HAP-1 (cell line): ENCODE data around the gene ASF1B.

ENCODE experiments used
- DNase-seq, 2 experiments: peaks; one replicate each; pipeline ENCODE4 v3.0.0-alpha.2; 2016 to 2020; ENCODE audit warnings: low spot score in 2 of 2
- H3K27me3 ChIP-seq: fragments of 250-450 bp; sonication (Bioruptor Pico); 2 replicates; pipeline ENCODE4 v1.5.1; 2020; ENCODE audit warnings: low read depth, mild to moderate bottlenecking, moderate library complexity
- H3K36me3 ChIP-seq: fragments of 250-450 bp; sonication (Bioruptor Pico); replicated peaks from 2 replicates; pipeline ENCODE4 v1.5.1; 2020; ENCODE audit warnings: mild to moderate bottlenecking
- H3K4me1 ChIP-seq: fragments of 250-450 bp; sonication (Bioruptor Pico); 2 replicates; pipeline ENCODE4 v1.5.1; 2020; ENCODE audit warnings: mild to moderate bottlenecking
- H3K4me3 ChIP-seq: fragments of 250-450 bp; sonication (Bioruptor Pico); 2 replicates; pipeline ENCODE4 v1.5.1; 2020; ENCODE audit warnings: mild to moderate bottlenecking, moderate library complexity
- H3K9me3 ChIP-seq: fragments of 250-450 bp; sonication (Bioruptor Pico); 2 replicates; pipeline ENCODE4 v1.5.1; 2020; ENCODE audit warnings: mild to moderate bottlenecking, moderate library complexity
- in situ Hi-C: fragments of 300-500 bp; cut with MboI; formaldehyde crosslinking; loops from 3 replicates; pipeline ENCODE4 v1.14.3; 2020; ENCODE audit warnings: low sequenced_read_pairs, inconsistent platforms, mixed read lengths

The ASF1B gene

GRCh38 chr19:14088634-14089411 is 47.6 kb downstream of the ASF1B start:
- in situ Hi-C loops = no loop called here
- Histone ChIP-seq H3K9me3 (peaks cover 6% of the 10 kb centered on the region; the same call in 1 of the 2 replicates), H3K4me1 (peaks cover 2% of the 10 kb centered on the region; the same call in 1 of the 2 replicates), H3K4me3 (peak overlapping the region; percentile 38), H3K36me3 (peaks cover 13% of the 10 kb centered on the region), H3K27me3 (no peaks in the 10 kb centered on the region)
- DNase-seq = no peak

GRCh38 chr19:14086098-14086497 is 50.3 kb downstream of the ASF1B start:
- in situ Hi-C loops = no loop called here
- no peak for DNase-seq
- Histone ChIP-seq H3K36me3 (peaks cover 13% of the 10 kb centered on the region), H3K4me3 (no peak overlapping the region), H3K27me3 (no peaks in the 10 kb centered on the region), H3K9me3 (no peaks in the 10 kb centered on the region), H3K4me1 (no peaks in the 10 kb centered on the region; the same call in none of the 2 replicates)

DNA sequence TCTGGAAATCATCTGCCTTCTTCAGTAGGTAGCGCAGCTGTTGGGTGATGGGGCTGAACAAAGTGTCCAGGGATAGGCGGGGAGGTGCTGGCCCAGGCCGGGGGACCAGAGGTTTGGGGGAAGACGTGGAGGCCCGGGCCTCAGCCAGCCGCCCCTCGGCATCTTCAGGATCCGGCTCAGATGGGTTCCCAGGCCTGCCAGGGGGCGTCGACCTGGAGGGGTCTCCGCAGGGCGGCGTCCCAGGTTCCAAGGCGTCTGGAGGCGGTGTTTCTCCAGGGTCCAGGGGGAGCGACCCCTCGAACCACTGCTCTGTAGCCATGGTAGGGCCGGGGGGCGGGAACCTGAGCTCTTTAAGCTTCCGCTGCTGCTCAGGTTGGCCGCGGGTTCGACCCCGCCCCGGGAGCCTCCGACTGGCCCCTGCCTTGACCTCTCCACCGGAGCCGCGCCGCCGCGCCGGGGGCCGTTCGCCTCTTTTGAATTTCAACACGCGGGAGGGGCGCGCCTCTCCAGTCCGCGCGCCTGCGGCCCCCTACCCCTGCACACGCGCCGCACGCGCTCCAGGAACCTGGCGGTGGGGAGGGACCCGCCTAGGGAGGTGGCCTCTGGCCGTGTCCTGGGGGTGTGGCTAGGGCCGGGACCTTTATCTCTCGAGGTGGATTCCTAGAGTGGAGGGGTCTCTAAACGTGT is 50.9 kb downstream of the ASF1B start, which contains the start of gene C19orf67:
TSS of gene C19orf67 (minus strand) at position 475 of the 687 bp plus-strand sequence. CDS start at position 319, 156 bp downstream.
- Histone ChIP-seq H3K27me3 (no peaks in the 10 kb centered on the region), H3K4me3 (no peak within 1 kb of the TSS), H3K4me1 (peaks cover 1% of the 10 kb centered on the region), H3K9me3 (no peaks in the 10 kb centered on the region), H3K36me3 (peaks cover 13% of the 10 kb centered on the region)
- in situ Hi-C loops = no loop called here
- DNase-seq = no peak

- no peaks in the 10 kb centered on the region for H3K27me3 ChIP-seq
- no peaks in the 10 kb centered on the region for H3K9me3 ChIP-seq
- in situ Hi-C loops = no loop called here
- H3K36me3 ChIP-seq = peaks cover 4% of the 10 kb centered on the region; the same call in 1 of the 2 replicates
- no peak overlapping the region for H3K4me3 ChIP-seq
- no peak for DNase-seq
- H3K4me1 ChIP-seq = peaks cover 5% of the 10 kb centered on the region
Observed at GRCh38 chr19:14082675-14082960, 53.8 kb downstream of the ASF1B start.

DNA sequence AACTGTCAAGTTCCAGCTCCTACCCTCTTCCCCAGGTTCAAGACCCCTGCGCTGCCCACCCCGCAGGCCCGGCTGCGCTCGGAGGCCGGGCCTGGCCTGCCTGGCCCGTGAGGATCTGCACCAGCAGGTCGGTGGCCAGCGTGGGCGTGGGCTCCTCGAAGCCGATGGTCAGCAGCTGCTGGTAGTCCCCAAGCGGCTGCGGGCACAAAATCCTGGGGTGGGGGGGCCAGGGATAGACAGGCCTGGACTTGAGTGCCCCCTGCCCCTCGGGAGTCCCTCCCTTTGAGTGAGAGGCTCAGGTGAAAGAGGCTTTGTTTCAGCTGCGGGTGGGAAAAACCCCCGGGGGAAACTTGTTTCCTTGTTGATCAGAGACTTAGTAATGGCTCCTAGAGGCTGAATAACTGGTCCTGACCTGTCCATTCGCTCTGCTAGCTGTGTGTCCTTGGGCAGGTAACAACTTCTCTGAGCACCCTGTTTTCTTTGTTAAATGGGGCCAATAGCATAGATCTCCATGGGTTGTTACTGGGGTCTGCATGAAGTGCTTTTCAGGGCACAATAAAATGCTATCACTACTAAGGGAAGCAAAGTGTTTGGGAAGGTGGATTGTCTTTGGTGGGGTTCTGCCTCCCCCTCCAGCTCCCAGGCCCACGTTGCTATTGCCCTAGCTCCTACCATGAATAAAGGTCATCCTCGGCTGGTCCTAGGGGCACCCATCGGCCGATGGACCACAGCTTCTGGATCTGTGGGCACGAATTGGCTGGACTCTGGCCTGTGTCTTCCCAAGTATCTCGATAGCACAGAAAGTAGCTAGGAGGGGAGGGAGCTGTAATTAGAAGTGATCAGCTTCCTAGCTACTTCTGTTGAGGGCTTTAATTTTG is 54.4 kb downstream of the ASF1B start:
- Histone ChIP-seq H3K9me3 (no peaks in the 10 kb centered on the region), H3K4me3 (peak overlapping the region; percentile 52), H3K36me3 (peaks cover 4% of the 10 kb centered on the region; the same call in 1 of the 2 replicates), H3K4me1 (peaks cover 5% of the 10 kb centered on the region), H3K27me3 (no peaks in the 10 kb centered on the region)
- peak in 1 of 2 experiments; percentile 19 for DNase-seq
- in situ Hi-C loops = no loop called here

- H3K4me3 ChIP-seq = peak overlapping the region; percentile 52
- in situ Hi-C loops = no loop called here
- no peaks in the 10 kb centered on the region; the same call in 1 of the 2 replicates for H3K36me3 ChIP-seq
- DNase-seq = peak; percentile 98 to 100
- H3K9me3 ChIP-seq = no peaks in the 10 kb centered on the region
- H3K4me1 ChIP-seq = peaks cover 5% of the 10 kb centered on the region
- H3K27me3 ChIP-seq = no peaks in the 10 kb centered on the region
Observed at GRCh38 chr19:14080887-14081796, 55.2 kb downstream of the ASF1B start.

GRCh38 chr19:14078411-14078810 is 58.0 kb downstream of the ASF1B start:
- H3K9me3 ChIP-seq = no peaks in the 10 kb centered on the region
- in situ Hi-C loops = loop anchor here (5.0 kb wide), 1 partner anchor 196 kb away; no protein-coding TSS in a partner anchor
- no peak overlapping the region for H3K4me3 ChIP-seq
- no peak for DNase-seq
- no peaks in the 10 kb centered on the region for H3K27me3 ChIP-seq
- H3K4me1 ChIP-seq = peaks cover 7% of the 10 kb centered on the region
- H3K36me3 ChIP-seq = no peaks in the 10 kb centered on the region

- in situ Hi-C loops = no loop called here
- H3K27me3 ChIP-seq = no peaks in the 10 kb centered on the region
- no peaks in the 10 kb centered on the region for H3K36me3 ChIP-seq
- peaks cover 15% of the 10 kb centered on the region for H3K4me1 ChIP-seq
- H3K9me3 ChIP-seq = no peaks in the 10 kb centered on the region
- H3K4me3 ChIP-seq = peak overlapping the region; percentile 62
- DNase-seq = peak in 1 of 2 experiments; percentile 58
Observed at GRCh38 chr19:14073925-14074838, 62.2 kb downstream of the ASF1B start.

GRCh38 chr19:14073261-14073924 is 63.0 kb downstream of the ASF1B start:
- peak; percentile 71 to 80 for DNase-seq
- H3K27me3 ChIP-seq = no peaks in the 10 kb centered on the region
- H3K4me3 ChIP-seq = peak overlapping the region; percentile 62
- H3K9me3 ChIP-seq = no peaks in the 10 kb centered on the region
- in situ Hi-C loops = no loop called here
- H3K4me1 ChIP-seq = peaks cover 15% of the 10 kb centered on the region
- no peaks in the 10 kb centered on the region for H3K36me3 ChIP-seq

DNA sequence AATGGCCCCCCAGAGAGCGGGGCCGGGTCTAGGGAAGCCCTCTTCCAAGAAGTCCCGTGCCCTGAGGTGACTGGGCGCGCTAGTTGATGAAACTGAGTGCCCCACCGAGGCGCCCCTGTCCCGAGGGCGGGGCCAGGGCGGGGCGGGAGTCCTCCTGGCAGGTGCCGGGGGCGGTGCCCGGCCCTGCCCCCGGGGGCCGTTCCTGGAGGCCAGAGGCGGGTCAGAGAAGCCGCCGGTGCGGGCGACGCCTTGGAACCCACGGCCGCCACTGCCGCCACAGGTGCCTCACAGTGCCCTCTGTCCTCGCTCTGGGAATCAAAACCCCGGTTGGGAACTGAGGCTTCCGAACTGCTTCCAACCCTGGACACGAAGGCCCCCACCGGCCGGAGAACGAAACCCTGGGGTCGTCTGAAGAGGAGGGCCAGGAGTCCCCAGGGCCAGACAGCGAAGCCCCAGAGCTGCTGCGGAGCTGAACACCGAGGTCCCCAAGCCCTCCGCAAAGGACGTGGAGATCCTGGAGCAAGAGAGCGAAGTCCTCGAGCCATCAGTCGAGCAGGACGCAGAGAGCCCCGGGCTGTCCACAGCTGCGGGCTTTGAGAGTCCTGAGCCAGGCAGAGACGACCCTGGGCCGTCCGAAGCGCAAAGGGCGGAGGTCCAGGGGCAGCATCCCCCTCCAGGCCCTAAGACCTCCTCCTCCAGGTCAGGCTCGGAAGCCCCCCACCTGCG is 63.7 kb downstream of the ASF1B start, which contains the start of gene MISP3:
TSS of gene MISP3 (plus strand) at position 252 of the 726 bp plus-strand sequence. CDS start 524 bp downstream, outside the sequence.
- no peaks in the 10 kb centered on the region for H3K36me3 ChIP-seq
- H3K4me3 ChIP-seq = peak within 1 kb of the TSS; percentile 62
- DNase-seq = peak in 1 of 2 experiments; percentile 66
- no peaks in the 10 kb centered on the region for H3K27me3 ChIP-seq
- peaks cover 15% of the 10 kb centered on the region for H3K4me1 ChIP-seq
- in situ Hi-C loops = no loop called here
- no peaks in the 10 kb centered on the region for H3K9me3 ChIP-seq
